HG03135 (cell line): ENCODE data around the gene MITF.

Source experiments
- ATAC-seq: cut with Tn5 transposase; IDR thresholded peaks from one replicate; pipeline ENCODE4 v1.9.1; 2021; ENCODE audit warnings: mild to moderate bottlenecking, moderate library complexity; ENCODE audit not compliant: unreplicated experiment

The MITF gene

GRCh38 chr3:70000028-70000410 lies 260.8 kb downstream of the MITF start:
- ATAC-seq = no peak

GRCh38 chr3:70000563-70001081 lies 261.4 kb downstream of the MITF start:
- no peak for ATAC-seq

- ATAC-seq = no peak
These were observed 263.9 kb downstream of the MITF start for GRCh38 chr3:70003119-70003518.

- no peak for ATAC-seq
These were observed 266.8 kb downstream of the MITF start for GRCh38 chr3:70006089-70006488.

- no peak for ATAC-seq
These were observed 271.1 kb downstream of the MITF start for GRCh38 chr3:70010346-70010745.

GRCh38 chr3:70011582-70011981 lies 272.3 kb downstream of the MITF start:
- ATAC-seq = no peak
